Activated CD4-positive, CD25-positive, alpha-beta regulatory T cell treated with anti-CD3 and anti-CD28 coated beads, Interleukin-2, amount 50 U/mL, for 24 hours (primary cell): ENCODE data around the gene LRRC73.
"Not testable (repeated sequence)": the region's sequence is repeated elsewhere in the genome, so short reads cannot be mapped to it uniquely, and the experiment has no call there.

Experiments used
- ATAC-seq, 2 donors: fragments of 150-1000 bp; cut with Tn5 transposase; one replicate each; pipeline ENCODE4 v1.10.0; 2021; ENCODE audit warnings: mild to moderate bottlenecking in 1 of 2, moderate library complexity in 1 of 2

The LRRC73 gene, protein sequence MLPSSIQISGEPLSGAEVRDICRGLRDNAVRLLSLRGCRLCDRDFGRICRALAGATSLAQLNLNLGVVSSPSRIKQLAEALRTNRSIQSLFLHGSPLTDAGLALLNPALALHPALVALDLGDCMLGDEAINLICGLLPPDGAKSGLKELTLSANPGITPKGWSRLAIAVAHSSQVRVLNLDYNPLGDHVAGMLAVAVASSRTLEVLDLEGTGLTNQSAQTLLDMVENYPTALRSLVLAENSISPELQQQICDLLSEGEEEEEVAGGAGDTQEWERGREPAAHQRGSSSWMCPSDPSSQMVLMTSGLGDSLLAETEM

DNA sequence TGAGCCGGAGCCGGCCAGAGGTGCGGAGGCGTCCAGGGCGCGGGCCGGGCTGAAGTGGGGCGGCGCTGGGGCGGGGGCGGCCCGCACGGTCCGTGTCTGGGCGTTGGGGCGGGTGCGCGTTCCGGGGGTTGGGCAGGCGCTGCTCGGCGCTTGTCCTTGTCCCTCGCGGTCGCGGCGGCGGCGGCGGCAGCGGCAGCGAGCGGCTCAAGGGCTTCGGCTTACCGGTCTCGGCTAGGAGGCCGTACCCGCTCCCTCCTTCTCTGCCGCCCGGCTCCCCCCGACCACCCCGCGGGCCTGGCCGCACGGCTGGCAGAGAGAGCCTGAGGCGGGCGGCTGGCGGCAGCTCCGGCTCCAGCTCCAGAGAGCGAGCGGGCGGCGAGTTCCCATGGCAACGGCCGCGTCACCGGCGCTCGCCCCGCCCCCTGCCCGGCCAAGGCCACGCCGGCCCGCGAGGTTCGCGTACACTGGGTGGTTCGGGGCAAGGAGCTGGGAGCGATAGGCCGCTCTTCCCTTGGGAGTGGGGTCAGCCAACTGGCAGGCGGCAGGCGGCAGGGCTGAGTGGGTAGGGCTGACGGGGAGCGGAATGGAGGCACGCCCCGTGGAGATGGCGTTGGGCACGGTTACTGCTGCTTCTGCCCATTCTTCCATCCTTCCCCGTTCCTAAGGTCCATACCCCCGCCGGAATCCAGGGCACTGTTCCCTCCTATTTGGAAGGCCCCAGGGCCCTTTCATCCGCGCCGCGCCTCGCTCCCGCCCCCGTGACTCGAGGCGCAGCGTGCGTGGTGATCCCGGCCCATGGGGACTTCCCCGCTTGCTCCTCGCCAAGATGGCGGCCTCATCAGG is at the start of gene LRRC73:
Gene LRRC73 (minus strand): TSS at position 363 of the 843 bp plus-strand sequence. CDS start 561 bp downstream, outside the sequence.
- ATAC-seq = peak; percentile 79 to 82

DNA sequence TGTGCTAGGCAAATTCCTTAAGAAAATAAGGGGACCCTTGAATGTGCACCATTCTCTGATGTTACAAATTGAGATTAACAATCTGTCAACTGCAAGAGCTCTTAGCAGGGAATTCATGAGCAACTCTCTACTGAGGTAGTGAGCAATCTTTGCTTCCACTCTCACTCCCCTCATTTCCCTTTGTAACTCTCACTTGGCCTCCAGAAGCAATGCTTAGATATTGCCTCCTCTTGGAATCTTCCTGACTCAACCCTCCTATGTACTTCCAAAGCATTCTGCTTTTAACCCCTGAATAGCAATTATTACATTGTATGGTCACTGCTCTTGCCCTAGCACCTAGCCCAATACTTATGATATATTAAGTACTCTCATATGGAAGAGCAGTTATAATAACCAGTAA is 49.2 kb upstream of the LRRC73 start:
- no peak for ATAC-seq

DNA sequence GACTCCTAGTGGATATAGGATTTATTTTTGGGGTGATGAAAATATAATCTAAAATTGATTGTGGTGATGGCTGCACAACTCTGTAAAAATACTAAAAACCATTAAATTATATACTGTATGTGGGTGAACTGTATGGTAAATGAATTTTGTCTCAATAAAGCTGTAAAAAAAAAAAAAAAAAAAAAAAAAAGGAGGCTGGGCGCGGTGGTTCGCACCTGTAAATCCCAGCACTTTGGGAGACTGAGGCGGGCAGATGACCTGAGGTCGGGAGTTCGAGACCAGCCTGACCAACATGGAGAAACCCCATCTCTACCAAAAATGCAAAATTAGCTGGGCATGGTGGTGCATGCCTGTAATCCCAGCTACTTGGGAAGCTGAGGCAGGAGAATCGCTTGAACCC is 47.5 kb upstream of the LRRC73 start:
- not testable (repeated sequence) for ATAC-seq

DNA sequence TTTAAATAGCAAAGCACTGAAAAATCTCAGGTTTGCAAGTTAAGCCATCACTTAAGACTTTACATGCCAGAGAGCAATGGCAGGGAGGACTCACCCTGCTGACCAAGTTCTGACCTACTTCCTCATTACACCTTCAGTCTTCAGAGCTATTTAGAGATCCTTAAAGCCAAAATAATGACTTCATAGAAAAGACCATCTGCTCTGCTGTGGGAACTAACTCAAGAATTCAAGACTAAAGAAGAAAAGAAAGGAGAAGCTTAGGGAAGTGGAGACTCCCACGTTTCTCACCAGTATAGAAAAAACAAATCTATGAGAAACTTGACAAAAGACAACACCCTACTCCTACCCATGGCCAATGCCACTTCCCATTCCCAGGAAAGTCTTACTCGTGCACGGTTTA is 37.1 kb upstream of the LRRC73 start:
- ATAC-seq = no peak

DNA sequence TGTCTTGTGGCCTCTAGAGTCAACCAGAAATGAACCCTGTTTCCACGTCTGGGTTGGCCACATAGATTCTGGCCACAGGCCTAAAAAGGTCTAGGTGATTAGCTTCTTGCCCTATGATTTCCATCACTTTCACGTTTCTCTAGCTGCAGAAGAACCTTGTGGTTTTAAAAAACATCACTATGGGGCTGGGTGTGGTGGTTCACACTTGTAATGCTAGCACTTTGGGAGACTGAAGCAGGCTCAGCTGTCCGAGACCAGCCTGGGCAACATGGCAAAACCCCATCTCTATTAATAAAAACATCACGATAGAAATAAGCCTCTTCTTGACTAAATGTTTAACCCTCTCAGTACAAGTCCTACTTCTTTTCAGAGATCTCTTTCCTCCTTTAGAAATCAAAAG is 34.3 kb upstream of the LRRC73 start:
- ATAC-seq = no peak

DNA sequence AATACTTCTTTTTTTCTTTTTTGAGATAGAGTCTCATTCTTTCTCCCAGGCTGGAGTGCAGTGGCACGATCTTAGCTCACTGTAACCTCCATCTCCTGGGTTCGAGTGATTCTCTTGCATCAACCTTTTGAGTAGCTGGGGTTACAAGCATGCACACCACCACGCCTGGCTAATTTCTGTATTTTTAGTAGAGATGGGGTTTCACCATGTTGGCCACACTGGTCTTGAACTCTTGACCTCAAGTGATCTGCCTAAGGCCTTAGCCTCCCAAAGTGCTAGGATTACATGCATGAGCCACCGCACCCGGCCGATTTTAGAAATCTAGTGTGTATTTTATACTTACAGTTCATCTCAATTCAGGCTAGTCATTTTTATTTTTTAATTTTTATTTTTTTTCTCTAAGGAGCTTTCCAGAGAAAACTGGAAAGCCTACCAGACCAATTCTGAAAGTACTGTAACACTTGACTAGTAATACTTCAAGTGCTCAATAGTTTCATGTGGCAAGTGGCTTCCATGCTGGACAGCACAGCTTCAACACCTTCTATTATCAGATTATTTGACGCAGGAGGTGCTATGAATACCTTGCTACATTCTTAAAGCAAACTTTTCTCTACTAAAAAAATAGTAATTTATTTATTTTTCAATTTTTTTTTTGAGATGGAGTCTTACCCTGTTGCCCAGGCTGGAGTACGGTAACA is 31.8 kb upstream of the LRRC73 start:
- ATAC-seq = no peak

DNA sequence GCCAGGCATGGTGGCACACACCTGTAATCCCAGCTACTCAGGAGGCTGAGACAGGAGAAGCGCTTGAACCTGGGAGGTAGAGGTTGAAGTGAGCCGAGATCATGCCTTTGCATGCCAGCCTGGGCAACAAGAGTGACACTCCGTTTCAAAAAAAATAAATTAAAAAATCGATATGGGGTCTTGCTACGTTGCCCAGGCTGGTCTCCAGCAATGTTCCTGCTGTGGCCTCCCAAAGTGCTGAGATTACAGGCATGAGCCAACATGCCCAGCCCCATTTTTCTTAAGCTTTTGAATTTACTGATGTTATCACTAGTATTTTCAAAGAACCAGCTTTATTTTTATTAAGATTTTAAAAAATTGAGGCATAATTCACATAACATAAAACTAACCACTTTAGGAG is 30.4 kb upstream of the LRRC73 start:
- no peak for ATAC-seq

DNA sequence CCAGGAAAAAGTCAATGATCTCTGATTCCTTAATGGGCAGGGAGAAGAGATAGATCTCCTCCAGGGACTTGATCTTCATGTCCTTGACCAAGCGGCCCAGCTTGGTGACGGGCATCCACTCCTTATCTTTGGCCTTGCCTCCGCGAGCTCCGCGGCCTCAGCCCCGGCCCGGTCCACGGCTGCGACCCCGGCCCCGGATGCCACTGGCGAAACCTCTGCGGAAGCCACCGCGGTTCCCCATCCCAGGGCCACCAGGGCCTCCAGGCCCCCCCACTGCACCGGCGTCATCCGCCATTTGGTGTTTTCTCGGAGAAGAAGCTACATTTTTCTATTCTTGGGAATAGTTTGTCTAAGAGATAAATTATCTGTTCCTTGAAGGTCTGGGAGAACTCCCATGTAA is 29.3 kb upstream of the LRRC73 start:
- not testable (repeated sequence) for ATAC-seq

DNA sequence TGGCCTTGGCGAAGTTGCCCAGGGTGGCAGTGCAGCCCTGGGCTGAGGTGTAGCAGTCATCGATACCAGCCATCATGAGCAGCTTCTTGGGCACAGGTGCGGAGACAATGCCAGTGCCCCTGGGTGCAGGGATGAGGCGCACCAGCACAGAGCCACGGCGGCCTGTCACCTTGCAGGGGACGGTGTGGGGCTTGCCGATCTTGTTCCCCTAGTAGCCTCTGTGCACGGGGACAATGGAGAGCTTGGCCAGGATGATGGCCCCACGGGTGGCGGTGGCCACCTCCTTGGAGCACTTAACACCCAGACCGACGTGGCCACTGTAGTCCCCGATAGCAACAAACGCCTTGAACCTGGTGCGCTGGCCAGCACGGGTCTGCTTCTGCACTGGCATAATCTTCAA is 28.8 kb upstream of the LRRC73 start:
- ATAC-seq = not testable (repeated sequence)

DNA sequence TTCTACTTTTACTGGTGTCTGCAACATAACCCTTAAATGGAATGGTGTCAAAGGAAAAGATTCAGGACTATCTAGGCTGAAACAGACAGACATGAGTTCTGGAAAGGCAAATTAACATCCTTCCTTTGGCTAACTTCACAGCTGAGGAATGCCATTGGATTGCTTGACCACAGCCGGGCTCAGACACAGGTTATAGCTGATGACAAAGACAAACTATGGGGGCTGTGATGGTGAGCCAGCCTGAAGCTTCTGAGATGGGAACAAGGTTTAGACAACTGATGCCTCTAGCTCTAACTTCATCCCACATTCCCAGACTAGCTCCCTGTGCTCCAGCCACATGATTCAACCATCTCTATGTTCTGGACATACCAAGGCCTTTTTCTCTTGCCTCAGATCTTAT is 22.1 kb upstream of the LRRC73 start:
- ATAC-seq = no peak

DNA sequence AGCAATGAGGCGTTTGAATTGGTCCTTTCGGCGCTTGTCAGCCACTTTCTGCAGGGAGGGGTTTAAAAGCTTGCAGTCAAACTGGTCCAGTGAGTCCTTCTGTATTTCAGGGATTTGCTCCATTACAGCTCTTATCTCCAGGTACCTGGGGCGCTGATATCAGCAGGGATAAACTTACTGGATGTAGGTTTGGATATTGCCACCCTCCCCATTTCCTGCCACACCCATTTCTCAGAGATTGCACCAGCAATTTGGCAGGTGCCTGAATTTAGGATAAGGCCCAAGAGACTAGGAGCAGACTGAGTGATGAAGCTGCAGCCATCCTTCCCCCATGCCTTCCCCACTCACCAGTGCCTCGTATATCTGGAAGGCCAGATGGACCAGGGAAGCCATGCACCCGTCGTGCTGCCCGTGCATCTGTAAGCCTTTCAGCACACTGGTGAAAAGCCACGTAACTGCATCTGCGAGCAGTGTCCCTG is 14.4 kb upstream of the LRRC73 start:
- no peak for ATAC-seq

DNA sequence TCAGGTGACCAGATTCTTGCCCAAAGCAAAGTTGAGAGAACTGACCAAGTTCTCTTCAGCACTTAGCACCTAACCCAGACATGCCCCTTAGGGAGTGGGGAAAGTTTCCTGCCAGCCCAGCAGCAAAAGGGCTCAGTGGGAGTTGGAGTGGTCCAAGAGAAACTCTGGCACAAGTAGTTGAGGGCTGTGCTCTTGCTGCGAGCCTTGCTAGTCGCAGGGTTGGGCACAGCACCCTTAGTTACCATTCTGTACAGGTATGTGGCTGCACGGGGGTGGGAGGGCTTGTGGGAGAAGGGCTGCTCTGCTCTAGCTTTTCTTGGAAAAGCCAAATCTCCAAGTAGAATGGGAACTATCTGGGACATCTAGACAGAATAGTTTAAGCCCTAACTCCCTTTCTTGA is 13.1 kb upstream of the LRRC73 start:
- ATAC-seq = no peak

DNA sequence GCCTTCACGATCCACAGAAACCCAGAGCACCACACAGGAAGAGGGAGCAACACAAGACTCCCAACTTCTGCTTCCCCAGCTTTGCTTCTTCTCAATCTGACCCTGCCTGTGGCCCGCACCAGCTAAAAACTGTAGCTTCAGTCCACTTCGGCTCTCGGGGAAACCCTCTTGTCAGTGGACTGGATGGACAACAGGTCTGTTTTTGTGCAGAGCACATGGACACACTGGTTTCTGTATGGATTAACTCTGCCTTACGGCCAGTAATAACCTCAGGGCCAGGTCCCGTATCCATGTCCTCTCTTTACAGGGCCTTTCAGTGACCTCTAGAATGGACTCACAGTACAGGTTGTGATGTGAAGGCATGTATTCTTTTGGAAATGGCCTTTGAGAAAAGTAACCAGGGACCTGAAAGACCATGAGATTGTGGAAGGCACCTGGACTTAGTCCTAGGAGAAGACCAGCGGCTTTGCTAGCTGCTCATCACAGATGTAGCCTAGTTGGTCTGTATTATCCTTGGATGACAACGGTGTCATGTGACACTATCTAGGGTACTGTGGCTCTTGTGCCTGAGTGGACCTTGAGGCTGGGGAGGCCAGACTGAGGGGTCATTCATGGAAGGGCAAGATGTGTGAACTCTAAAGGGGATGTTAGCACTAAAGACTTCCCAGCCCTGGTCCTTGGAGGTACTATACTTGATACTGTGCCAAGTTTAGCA is 12.6 kb upstream of the LRRC73 start:
- ATAC-seq = no peak

DNA sequence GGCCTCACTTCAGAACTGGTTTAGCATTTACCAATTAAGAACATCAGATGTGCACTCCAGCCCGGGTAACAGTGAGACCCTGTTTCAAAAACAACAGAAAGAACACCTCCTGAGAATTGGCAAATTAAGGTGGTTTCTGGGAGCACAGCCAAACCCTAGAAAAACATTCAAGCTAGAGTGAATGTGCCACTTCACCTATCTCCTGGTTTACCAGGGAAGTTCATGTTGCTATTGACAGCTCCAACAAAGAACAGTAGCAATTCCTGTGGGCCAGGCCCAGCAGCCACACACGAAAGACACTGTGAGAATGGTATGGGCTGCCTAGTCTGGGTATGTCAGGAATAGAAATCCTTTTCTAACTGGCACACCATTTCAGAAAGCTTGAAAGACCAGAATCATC is 11.7 kb upstream of the LRRC73 start:
- no peak for ATAC-seq

DNA sequence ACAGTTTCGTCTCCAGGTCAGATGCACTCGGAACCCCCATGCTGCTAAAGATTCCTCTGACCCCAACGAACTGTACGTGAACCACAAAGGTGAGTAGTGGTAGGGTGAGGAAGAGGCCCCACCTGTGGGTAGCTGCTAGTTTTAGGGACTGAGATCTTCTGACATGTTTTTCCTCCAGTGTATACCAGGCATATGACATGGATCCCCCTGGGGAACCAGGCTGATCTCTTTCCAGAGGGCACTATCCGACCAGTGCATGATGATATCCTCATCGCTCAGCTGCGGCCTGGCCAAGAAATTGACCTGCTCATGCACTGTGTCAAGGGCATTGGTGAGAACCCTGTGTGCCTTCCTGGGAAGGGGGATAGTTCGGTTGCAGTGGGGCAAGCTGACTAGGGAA is 10.0 kb upstream of the LRRC73 start:
- no peak for ATAC-seq

DNA sequence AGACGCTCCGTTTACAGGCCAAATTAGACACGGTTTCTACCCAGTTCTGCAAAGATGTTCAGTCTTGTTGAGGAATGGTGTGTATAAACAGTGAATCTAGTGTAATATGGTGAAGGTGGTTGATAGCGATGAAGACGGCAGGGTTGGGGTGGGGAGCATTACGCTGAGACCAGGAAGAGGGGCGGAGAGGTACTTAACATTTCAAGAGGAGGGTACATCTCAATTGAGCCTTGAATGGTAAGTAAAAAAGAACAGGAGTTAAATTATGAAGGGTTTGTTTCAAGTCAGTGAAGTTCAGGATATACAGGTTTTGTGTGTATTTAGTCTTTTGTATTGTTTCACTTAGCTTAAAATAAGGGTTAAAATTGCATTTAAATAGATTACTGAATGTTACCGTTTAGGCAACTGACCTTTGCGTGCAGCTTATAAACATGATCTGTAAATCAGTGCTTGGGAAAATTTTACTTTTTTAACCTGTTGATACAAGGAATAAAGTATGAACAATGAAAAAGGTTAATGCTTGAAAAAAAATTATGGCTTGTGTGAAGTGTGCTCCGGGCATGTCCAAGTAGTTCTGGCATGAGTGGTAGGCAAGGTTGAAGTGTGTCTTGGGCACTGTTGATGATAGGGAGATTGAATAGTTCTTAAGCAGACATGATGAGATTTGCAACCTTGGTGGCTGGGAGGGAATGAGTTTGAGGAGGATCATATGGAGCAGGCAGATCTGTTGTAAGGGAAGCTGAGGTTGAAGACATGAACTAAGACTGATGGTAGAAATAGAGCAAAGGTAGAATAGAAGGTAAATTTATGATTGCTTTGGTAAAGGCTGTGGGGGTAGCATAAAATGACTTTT is 7.6 kb upstream of the LRRC73 start:
- ATAC-seq = peak; percentile 12 to 24

DNA sequence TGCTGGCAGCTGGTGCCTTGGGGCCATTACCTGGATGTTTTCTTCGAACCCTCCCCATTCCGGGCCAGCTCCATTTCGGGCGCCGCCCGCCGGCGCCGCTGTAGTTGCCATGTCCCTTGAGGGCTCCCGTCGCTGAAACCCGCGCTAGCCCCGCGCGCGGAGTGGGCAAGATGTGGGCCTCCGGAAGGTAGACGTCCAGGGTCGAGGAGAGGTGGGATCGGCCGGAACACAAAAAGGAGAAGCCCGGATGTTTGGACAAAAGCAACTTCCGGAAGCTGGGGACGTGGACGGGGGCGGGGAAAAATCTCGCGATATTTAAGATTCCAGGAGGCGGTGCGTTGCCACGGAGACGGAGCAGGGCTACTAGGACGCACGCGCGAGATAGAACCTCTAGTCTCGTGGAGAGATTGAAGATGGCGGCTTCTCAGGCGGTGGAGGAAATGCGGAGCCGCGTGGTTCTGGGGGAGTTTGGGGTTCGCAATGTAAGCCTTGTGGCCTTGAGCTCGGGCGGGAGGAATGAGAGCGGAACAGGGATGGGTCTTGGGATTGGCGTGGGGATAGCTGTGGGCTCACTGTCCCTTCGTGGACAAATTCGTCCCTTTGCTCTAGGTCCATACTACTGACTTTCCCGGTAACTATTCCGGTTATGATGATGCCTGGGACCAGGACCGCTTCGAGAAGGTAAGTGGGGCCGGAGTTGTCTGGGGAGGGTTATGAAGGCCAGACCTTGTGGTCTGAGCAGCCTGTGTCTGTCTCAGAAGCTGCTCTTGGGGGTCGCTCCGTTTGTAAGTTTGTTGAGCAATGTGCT is 6.8 kb upstream of the LRRC73 start, which contains the start of the genes POLR1C and YIPF3:
Gene POLR1C (plus strand): TSS at position 393 of the 808 bp plus-strand sequence. CDS start 21 bp downstream, at position 414.
Gene YIPF3 (minus strand): TSS at position 230 of the 808 bp plus-strand sequence. CDS start 119 bp downstream, at position 111.
- ATAC-seq = peak; percentile 90 to 91

DNA sequence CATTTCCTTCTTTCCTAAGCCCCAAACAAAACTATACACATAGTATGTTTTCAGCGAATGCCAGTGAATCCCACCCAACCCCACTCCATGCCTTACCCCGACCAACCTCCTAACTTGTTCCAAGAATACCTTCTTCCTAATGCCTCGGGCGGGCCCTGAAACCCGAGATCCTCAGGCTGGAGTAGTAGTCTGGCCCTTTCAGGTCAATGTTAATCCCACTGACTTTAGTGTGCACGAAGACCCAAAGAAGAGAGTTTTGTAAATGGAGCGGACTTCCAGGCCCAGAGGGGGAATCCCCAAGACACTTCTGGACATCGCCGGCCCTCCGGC is 6.2 kb upstream of the LRRC73 start:
- ATAC-seq = no peak

DNA sequence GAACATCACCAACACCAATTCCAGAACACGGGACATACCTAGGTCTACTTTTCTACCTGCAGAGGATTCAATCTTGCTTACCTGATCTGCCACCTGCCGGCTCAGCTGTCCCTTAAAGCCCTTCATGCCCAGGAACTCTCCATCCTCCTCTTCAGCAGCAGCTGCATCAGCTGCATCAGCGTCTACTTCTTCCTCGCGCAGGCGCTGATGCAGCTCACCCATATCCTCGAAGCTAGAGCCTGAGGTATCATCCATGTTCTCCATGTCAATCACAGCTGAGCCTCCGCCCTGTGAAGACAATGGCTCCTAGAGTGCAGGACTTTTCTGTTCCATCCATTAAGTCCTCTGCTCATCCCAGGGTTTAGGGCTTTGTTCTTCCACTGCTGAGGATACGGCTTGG is 5.7 kb upstream of the LRRC73 start:
- no peak for ATAC-seq

DNA sequence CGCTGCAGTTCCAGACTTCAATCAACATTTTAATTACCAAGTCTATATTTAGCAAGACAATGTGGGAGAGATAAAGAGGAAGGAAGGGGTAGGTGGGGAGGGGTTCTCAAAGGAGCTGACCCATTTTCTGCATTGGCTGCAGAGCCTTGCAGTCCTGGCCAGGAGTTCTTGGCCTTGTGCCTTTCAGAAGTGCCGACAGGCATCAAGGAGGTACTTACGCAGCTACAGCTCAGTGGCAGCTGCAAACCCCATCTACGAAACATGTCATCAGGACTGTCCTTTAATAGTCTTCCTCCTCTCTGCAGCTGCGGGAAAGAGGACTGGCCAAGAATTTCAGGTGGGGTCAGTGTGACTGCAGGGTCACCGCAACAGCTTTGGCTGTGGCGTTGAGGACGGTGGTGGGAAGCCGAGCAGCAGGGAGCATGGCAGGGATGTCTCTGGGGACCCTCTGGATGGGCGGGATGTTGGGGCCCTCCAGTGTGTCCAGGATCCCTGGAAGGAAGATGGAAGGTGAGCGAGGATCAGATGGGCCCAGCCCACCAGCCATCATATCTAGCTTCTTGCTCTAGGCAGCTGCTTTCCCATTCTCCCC is 1.8 kb upstream of the LRRC73 start:
- no peak for ATAC-seq
